ENCODE measurements around the gene OR2A42. TPM values are rescaled to one million over a fixed set of nuclear protein-coding genes. Genes with fewer than 3 reads are reported as not detected.
"Not testable (repeated sequence)": the region's sequence is repeated elsewhere in the genome, so short reads cannot be mapped to it uniquely, and the experiment has no call there.

OR2A42 gene
- total RNA-seq, 4 donors from 2014 or later = not detected

- H3K27ac ChIP-seq; DNase-seq; H3K27me3 ChIP-seq; in situ Hi-C loops (cut with MboI; ENCODE audit: low pct_ligation_motif_present in 1 of 4, low pct_unique_long_range_greater_than_20kb in 1 of 4, low sequenced_read_pairs in 3 of 4); H3K4me1 ChIP-seq; H3K36me3 ChIP-seq; intact Hi-C loops (cut with DNase I; ENCODE audit: low total_unique reads); H3K4me3 ChIP-seq; H3K9me3 ChIP-seq: not testable (repeated sequence)
- no CpG with 5 or more reads among the region's 51 CpGs for WGBS, 2 donors (ENCODE audit: low coverage in 1 of 2)
Observed at GRCh38 chr7:144195212-144195872, 44.1 kb downstream of the OR2A42 start, which contains the start of gene ARHGEF35. Gene ARHGEF35, minus strand, starts transcription at chr7:144195833. Its CDS starts 7,450 bp downstream, at chr7:144188383.

GRCh38 chr7:144194453-144194852 lies 45.0 kb downstream of the OR2A42 start:
- intact Hi-C loops (cut with DNase I; ENCODE audit: low total_unique reads); H3K36me3 ChIP-seq; H3K27ac ChIP-seq; DNase-seq; H3K9me3 ChIP-seq; in situ Hi-C loops (cut with MboI; ENCODE audit: low pct_ligation_motif_present in 1 of 4, low pct_unique_long_range_greater_than_20kb in 1 of 4, low sequenced_read_pairs in 3 of 4); H3K4me3 ChIP-seq; H3K4me1 ChIP-seq; H3K27me3 ChIP-seq: not testable (repeated sequence)
- no CpG with 5 or more reads among the region's 6 CpGs for WGBS, 2 donors (ENCODE audit: low coverage in 1 of 2)

GRCh38 chr7:144193782-144194181 lies 45.6 kb downstream of the OR2A42 start:
- H3K27ac ChIP-seq; H3K4me1 ChIP-seq; in situ Hi-C loops (cut with MboI; ENCODE audit: low pct_ligation_motif_present in 1 of 4, low pct_unique_long_range_greater_than_20kb in 1 of 4, low sequenced_read_pairs in 3 of 4); DNase-seq; H3K9me3 ChIP-seq; H3K27me3 ChIP-seq; intact Hi-C loops (cut with DNase I; ENCODE audit: low total_unique reads); H3K36me3 ChIP-seq; H3K4me3 ChIP-seq: not testable (repeated sequence)
- WGBS, 2 donors (ENCODE audit: low coverage in 1 of 2) = no CpG with 5 or more reads among the region's 11 CpGs

GRCh38 chr7:144188578-144189171 lies 50.7 kb downstream of the OR2A42 start:
- H3K36me3 ChIP-seq; H3K4me1 ChIP-seq; DNase-seq; H3K27me3 ChIP-seq; intact Hi-C loops (cut with DNase I; ENCODE audit: low total_unique reads); H3K27ac ChIP-seq; H3K4me3 ChIP-seq; H3K9me3 ChIP-seq; in situ Hi-C loops (cut with MboI; ENCODE audit: low pct_ligation_motif_present in 1 of 4, low pct_unique_long_range_greater_than_20kb in 1 of 4, low sequenced_read_pairs in 3 of 4): not testable (repeated sequence)
- no CpG with 5 or more reads among the region's 3 CpGs for WGBS, 2 donors (ENCODE audit: low coverage in 1 of 2)

GRCh38 chr7:144187848-144188247 lies 51.6 kb downstream of the OR2A42 start:
- H3K4me1 ChIP-seq; intact Hi-C loops (cut with DNase I; ENCODE audit: low total_unique reads); H3K4me3 ChIP-seq; DNase-seq; H3K9me3 ChIP-seq; H3K27me3 ChIP-seq; H3K27ac ChIP-seq; in situ Hi-C loops (cut with MboI; ENCODE audit: low pct_ligation_motif_present in 1 of 4, low pct_unique_long_range_greater_than_20kb in 1 of 4, low sequenced_read_pairs in 3 of 4); H3K36me3 ChIP-seq: not testable (repeated sequence)
- WGBS, 2 donors (ENCODE audit: low coverage in 1 of 2) = no CpG with 5 or more reads among the region's 5 CpGs

GRCh38 chr7:144183166-144183565 lies 56.2 kb downstream of the OR2A42 start, which contains the start of gene CTAGE4:
Gene CTAGE4, plus strand, starts transcription at chr7:144183466. Its CDS starts 38 bp downstream, at chr7:144183504.
- H3K36me3 ChIP-seq; intact Hi-C loops (cut with DNase I; ENCODE audit: low total_unique reads); H3K4me3 ChIP-seq; H3K4me1 ChIP-seq; H3K9me3 ChIP-seq; H3K27me3 ChIP-seq; H3K27ac ChIP-seq; in situ Hi-C loops (cut with MboI; ENCODE audit: low pct_ligation_motif_present in 1 of 4, low pct_unique_long_range_greater_than_20kb in 1 of 4, low sequenced_read_pairs in 3 of 4); DNase-seq: not testable (repeated sequence)
- no CpG with 5 or more reads among the region's 19 CpGs for WGBS, 2 donors (ENCODE audit: low coverage in 1 of 2)

GRCh38 chr7:144179165-144179479 lies 60.3 kb downstream of the OR2A42 start:
- H3K4me1 ChIP-seq; H3K9me3 ChIP-seq; H3K36me3 ChIP-seq; H3K27ac ChIP-seq; H3K4me3 ChIP-seq; DNase-seq; H3K27me3 ChIP-seq; intact Hi-C loops (cut with DNase I; ENCODE audit: low total_unique reads): not testable (repeated sequence)
- 100% methylated on average over 1 of the region's 2 CpGs; no CpG with 5 or more reads in 1 of the 2 donors for WGBS, 2 donors (ENCODE audit: low coverage in 1 of 2)
- in situ Hi-C loops (cut with MboI; ENCODE audit: low pct_ligation_motif_present in 1 of 4, low pct_unique_long_range_greater_than_20kb in 1 of 4, low sequenced_read_pairs in 3 of 4) = loop anchor here in 1 of 4 donors (10.0 kb wide), 1 partner anchor 216 kb away; no protein-coding TSS in a partner anchor

Measured in transverse colon (tissue), 4 donors.